ENCODE results near the gene COX7A1.

The COX7A1 gene

DNA sequence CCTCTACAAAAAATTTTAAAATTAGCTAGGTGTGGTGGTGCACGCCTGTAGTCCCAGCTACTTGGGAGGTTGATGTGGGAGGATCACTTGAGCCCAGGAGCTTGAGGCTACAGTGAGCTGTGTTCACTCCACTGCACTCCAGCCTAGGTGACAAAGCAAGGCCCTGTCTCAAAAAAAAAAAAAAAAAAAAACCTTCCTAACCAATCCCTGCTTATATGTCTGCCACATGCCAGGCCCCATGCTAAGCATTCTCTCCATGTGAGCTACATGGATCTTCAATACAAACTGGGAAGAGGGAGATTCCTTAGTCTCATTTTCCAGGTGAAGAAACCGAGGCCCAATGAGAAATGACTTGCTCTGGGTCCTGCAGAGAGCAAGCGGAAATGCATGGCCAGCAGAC lies 43.6 kb downstream of the COX7A1 start:
- H3K27me3 Mint-ChIP-seq: no peaks in the 10 kb centered on the region
- H3K9me3 Mint-ChIP-seq (ENCODE audit: low read depth): no peaks in the 10 kb centered on the region
- peaks cover 9% of the 10 kb centered on the region for H3K4me1 Mint-ChIP-seq (ENCODE audit: low read depth)
- no peak overlapping the region for H3K4me3 Mint-ChIP-seq
- peaks cover 2% of the 10 kb centered on the region for H3K36me3 Mint-ChIP-seq
- H3K27ac Mint-ChIP-seq: no peak overlapping the region

- H3K36me3 Mint-ChIP-seq: peaks cover 2% of the 10 kb centered on the region
- no peak overlapping the region for H3K4me3 Mint-ChIP-seq
- H3K4me1 Mint-ChIP-seq (ENCODE audit: low read depth): peaks cover 2% of the 10 kb centered on the region
- H3K27me3 Mint-ChIP-seq: no peaks in the 10 kb centered on the region
- no peaks in the 10 kb centered on the region for H3K9me3 Mint-ChIP-seq (ENCODE audit: low read depth)
- no peak overlapping the region for H3K27ac Mint-ChIP-seq
Measured at GRCh38 chr19:36106991-36107390, 45.3 kb downstream of the COX7A1 start.

DNA sequence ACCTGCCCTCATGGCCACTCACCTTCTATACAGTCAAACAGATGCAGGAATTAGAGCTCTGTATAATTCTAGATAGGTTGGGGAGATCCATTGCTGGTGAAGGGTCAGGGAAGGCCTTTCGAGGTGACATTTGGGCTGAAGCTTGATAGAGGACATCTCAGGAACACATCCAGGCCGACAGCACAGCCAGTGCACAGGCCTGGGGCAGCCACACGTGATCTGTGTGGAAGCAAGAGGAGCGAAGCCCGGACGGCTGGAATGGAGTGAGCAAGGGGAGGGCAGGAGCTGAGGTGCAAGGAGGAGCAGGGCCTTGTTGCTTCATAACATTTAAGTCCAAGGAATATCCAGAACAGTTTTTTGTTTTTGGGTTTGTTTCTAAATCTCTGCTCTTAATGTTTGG lies 45.8 kb downstream of the COX7A1 start:
- H3K4me1 Mint-ChIP-seq (ENCODE audit: low read depth): peaks cover under 1% of the 10 kb centered on the region
- H3K4me3 Mint-ChIP-seq: no peak overlapping the region
- no peaks in the 10 kb centered on the region for H3K27me3 Mint-ChIP-seq
- no peak overlapping the region for H3K27ac Mint-ChIP-seq
- peaks cover 2% of the 10 kb centered on the region for H3K36me3 Mint-ChIP-seq
- no peaks in the 10 kb centered on the region for H3K9me3 Mint-ChIP-seq (ENCODE audit: low read depth)

GRCh38 chr19:36103842-36104552 lies 48.2 kb downstream of the COX7A1 start:
- Mint-ChIP-seq H3K4me1 (ENCODE audit: low read depth) (no peaks in the 10 kb centered on the region), H3K9me3 (ENCODE audit: low read depth) (no peaks in the 10 kb centered on the region), H3K27me3 (no peaks in the 10 kb centered on the region), H3K27ac (no peak overlapping the region), H3K4me3 (no peak overlapping the region), H3K36me3 (peaks cover 2% of the 10 kb centered on the region)

DNA sequence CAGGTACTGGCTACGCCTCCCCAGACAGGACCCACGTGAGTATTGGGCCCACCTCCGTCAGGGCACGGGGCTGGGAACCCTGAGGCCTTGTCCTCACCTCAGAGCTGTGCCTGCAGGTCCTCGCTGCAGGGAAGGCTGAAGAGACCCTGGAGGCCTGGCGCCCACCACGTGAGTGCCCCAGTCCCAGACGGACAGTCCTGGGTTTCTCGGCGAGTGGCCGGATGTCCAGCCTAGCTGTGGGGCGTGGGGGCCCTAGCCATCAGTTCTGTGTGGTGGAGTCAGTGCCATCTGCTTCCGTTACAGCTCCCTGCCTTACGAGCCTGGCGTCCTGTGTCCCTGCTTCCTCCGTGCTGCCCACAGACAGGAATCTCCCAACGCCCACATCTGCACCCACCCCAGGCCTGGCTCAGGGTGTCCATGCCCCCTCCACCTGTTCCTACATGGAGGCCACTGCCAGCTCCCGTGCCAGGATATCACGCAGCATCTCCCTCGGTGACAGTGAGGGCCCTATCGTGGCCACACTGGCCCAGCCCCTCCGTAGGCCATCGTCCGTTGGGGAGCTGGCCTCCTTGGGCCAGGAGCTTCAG lies 49.1 kb downstream of the COX7A1 start:
- Mint-ChIP-seq H3K27me3 (no peaks in the 10 kb centered on the region), H3K4me1 (ENCODE audit: low read depth) (no peaks in the 10 kb centered on the region), H3K36me3 (peaks cover 2% of the 10 kb centered on the region), H3K27ac (no peak overlapping the region), H3K9me3 (ENCODE audit: low read depth) (no peaks in the 10 kb centered on the region), H3K4me3 (no peak overlapping the region)

DNA sequence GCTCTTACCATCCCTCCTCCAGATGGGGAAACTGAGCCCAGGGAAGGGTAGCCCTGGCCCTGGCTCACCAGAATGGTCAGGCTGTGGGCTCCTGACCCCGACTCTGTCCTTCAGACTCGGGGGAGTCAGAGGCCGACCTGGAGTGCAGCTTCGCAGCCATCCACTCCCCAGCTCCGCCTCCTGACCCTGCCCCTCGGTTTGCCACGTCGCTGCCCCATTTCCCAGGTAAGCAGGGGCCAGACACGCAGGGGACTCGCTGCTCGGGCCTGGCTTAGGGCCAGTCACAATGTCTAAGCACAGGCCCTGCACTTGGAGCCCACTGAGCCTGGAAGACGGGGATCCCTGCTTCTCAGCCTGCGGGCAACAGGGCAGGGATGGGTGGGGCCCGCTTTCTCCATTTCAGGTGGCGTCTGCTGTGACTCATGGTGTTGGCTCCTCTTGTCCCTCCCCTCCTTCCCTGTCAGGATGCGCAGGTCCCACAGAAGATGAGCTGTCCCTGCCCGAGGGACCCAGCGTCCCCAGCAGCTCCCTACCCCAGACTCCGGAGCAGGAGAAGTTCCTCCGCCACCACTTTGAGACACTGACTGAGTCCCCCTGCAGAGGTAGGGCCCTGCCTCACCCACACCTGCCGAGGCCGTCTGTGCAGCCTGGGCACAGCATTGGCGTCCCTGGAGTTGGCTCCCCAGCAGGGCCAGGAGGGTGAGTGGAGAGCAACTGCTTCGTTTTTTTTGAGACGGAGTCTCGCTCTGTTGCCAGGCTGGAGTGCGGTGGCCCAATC lies 50.5 kb downstream of the COX7A1 start:
- H3K27ac Mint-ChIP-seq: no peak overlapping the region
- H3K9me3 Mint-ChIP-seq (ENCODE audit: low read depth): no peaks in the 10 kb centered on the region
- peaks cover 2% of the 10 kb centered on the region for H3K36me3 Mint-ChIP-seq
- no peak overlapping the region for H3K4me3 Mint-ChIP-seq
- H3K4me1 Mint-ChIP-seq (ENCODE audit: low read depth): no peaks in the 10 kb centered on the region
- no peaks in the 10 kb centered on the region for H3K27me3 Mint-ChIP-seq
